Measurements from ENCODE around the gene PARP4.
"Not testable (repeated sequence)": the region's sequence is repeated elsewhere in the genome, so short reads cannot be mapped to it uniquely, and the experiment has no call there.

The PARP4 gene

DNA sequence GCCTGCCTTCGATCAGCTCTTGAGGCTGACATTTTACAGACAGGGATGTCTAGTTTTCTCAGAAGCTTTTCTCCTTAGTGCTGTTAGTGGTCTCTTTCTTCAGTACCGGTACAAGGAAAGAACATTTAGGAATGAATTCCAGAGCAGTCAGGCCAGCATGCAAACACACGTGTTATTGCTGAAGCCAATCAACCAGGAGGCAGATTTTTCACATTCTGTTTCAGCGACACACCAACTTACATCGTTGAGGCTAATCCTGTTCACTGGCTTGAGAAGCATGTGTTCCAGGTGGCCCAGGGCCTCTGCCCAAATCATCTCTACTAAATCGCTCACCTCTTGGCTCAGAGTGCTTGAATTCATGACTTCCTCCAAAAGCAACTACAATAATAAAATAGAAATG is 19.2 kb downstream of the PARP4 start:
- no peak for DNase-seq (ENCODE audit: low spot score)
- H2BK15ac ChIP-seq (ENCODE audit: low read length): no peak overlapping the region
- H3K4me1 ChIP-seq (ENCODE audit: control insufficient read depth in 2 of 2, insufficient read depth in 1 of 2, low read depth in 1 of 2, low read length in 2 of 2): no peaks in the 10 kb centered on the region
- no peak overlapping the region for H2BK120ac ChIP-seq (ENCODE audit: low read depth, low read length)
- no peak overlapping the region for H3K4me3 ChIP-seq (ENCODE audit: low read length in 2 of 2)
- H3K36me3 ChIP-seq (replicated peaks in 1 of 2; ENCODE audit: control insufficient read depth in 2 of 2, insufficient read depth in 2 of 2, low read length in 2 of 2): peaks cover 24 to 91% of the 10 kb centered on the region in 2 donors
- H4K8ac ChIP-seq (ENCODE audit: low read depth, low read length): no peak overlapping the region
- no peak overlapping the region for H3K4ac ChIP-seq (ENCODE audit: low read length)
- H3K18ac ChIP-seq (ENCODE audit: low read length): no peak overlapping the region
- H2AK5ac ChIP-seq (ENCODE audit: low read depth, low read length): no peak overlapping the region
- WGBS, 2 donors (ENCODE audit: extremely low coverage in 2 of 2, insufficient read length in 2 of 2, insufficient replicate concordance in 1 of 2): no CpG with 5 or more reads among the region's 6 CpGs
- H3K4me2 ChIP-seq (ENCODE audit: insufficient read depth, low read length, poor library complexity, severe bottlenecking): no peak overlapping the region
- no peak overlapping the region for H2AFZ ChIP-seq (ENCODE audit: low read length)
- H2BK5ac ChIP-seq (ENCODE audit: low read length): no peak overlapping the region
- H4K91ac ChIP-seq (ENCODE audit: low read depth, low read length, poor library complexity): no peak overlapping the region
- no peak overlapping the region for H3K14ac ChIP-seq (ENCODE audit: low read length)
- no peaks in the 10 kb centered on the region for H3K79me1 ChIP-seq (ENCODE audit: low read depth, low read length)
- no peak overlapping the region for H3K9ac ChIP-seq (ENCODE audit: low read depth, low read length, poor library complexity)
- no peak overlapping the region for H2BK12ac ChIP-seq (ENCODE audit: low read length)
- no peak overlapping the region for H3K23ac ChIP-seq (ENCODE audit: low read depth, low read length, poor library complexity)
- no peaks in the 10 kb centered on the region for H3K9me3 ChIP-seq (replicated peaks in 1 of 2; ENCODE audit: control insufficient read depth in 2 of 2, insufficient read depth in 1 of 2, low read depth in 1 of 2, low read length in 2 of 2)
- no peaks in the 10 kb centered on the region for H3K27me3 ChIP-seq (ENCODE audit: control insufficient read depth in 3 of 3, insufficient read depth in 3 of 3, low read depth in 1 of 3, low read length in 3 of 3)
- no peak overlapping the region for H3K27ac ChIP-seq (replicated peaks; ENCODE audit: low read length)

DNA sequence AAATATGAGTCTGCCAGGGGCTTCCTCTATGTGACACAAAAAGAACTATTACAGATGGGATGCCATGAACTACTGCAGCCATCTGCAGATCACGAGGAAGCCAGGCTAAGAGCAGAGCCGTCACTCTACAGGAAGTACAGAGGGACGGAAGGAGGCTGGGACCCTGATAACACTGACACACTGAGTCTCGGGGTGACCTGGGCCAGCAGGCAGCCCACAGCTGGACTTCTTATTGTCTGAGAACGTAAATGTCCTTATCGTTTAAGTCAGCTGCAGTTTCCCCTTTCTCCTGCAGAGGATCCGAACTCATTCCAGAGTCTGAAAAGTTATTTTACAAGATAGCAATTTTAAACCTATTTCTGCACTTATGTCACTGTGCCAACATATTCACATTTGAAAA is 20.7 kb downstream of the PARP4 start:
- no peak overlapping the region for H2AFZ ChIP-seq (ENCODE audit: low read length)
- no peak overlapping the region for H2BK120ac ChIP-seq (ENCODE audit: low read depth, low read length)
- H3K23ac ChIP-seq (ENCODE audit: low read depth, low read length, poor library complexity): no peak overlapping the region
- H3K9ac ChIP-seq (ENCODE audit: low read depth, low read length, poor library complexity): no peak overlapping the region
- H2AK5ac ChIP-seq (ENCODE audit: low read depth, low read length): no peak overlapping the region
- H3K4me2 ChIP-seq (ENCODE audit: insufficient read depth, low read length, poor library complexity, severe bottlenecking): no peak overlapping the region
- H4K91ac ChIP-seq (ENCODE audit: low read depth, low read length, poor library complexity): no peak overlapping the region
- no peak overlapping the region for H3K4ac ChIP-seq (ENCODE audit: low read length)
- no peak for DNase-seq (ENCODE audit: low spot score)
- no peaks in the 10 kb centered on the region for H3K9me3 ChIP-seq (replicated peaks in 1 of 2; ENCODE audit: control insufficient read depth in 2 of 2, insufficient read depth in 1 of 2, low read depth in 1 of 2, low read length in 2 of 2)
- no peak overlapping the region for H3K27ac ChIP-seq (replicated peaks; ENCODE audit: low read length)
- no peak overlapping the region for H2BK15ac ChIP-seq (ENCODE audit: low read length)
- H2BK5ac ChIP-seq (ENCODE audit: low read length): no peak overlapping the region
- whole genome bisulfite sequencing, 2 donors (ENCODE audit: extremely low coverage in 2 of 2, insufficient read length in 2 of 2, insufficient replicate concordance in 1 of 2): no CpG with 5 or more reads among the region's 7 CpGs
- no peak overlapping the region for H3K14ac ChIP-seq (ENCODE audit: low read length)
- no peak overlapping the region for H4K8ac ChIP-seq (ENCODE audit: low read depth, low read length)
- H3K79me1 ChIP-seq (ENCODE audit: low read depth, low read length): no peaks in the 10 kb centered on the region
- H2BK12ac ChIP-seq (ENCODE audit: low read length): no peak overlapping the region
- no peak overlapping the region for H3K18ac ChIP-seq (ENCODE audit: low read length)
- no peaks in the 10 kb centered on the region for H3K27me3 ChIP-seq (ENCODE audit: control insufficient read depth in 3 of 3, insufficient read depth in 3 of 3, low read depth in 1 of 3, low read length in 3 of 3)
- peaks cover 15 to 76% of the 10 kb centered on the region in 2 donors for H3K36me3 ChIP-seq (replicated peaks in 1 of 2; ENCODE audit: control insufficient read depth in 2 of 2, insufficient read depth in 2 of 2, low read length in 2 of 2)
- no peaks in the 10 kb centered on the region for H3K4me1 ChIP-seq (ENCODE audit: control insufficient read depth in 2 of 2, insufficient read depth in 1 of 2, low read depth in 1 of 2, low read length in 2 of 2)
- H3K4me3 ChIP-seq (ENCODE audit: low read length in 2 of 2): no peak overlapping the region

DNA sequence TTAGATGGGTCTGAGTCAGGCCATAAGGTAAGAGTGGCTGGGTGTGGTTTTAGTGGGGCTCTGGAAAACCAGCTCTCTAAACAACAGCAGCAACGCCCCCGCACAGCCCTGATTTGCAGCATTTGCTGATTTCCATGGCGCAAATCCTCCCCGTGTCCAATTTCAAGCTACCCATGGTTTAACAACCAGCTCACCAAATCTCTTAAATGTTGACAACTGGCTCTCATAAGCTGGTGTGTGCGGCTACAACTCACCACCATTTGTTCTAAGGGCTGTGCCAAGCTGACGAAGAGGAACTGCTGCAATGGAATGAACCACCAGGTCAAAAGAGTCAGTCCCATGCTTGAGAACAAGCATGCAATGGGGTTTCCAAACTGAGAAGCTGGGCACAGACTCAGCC is 22.9 kb downstream of the PARP4 start:
- H3K27me3 ChIP-seq (ENCODE audit: control insufficient read depth in 3 of 3, insufficient read depth in 3 of 3, low read depth in 1 of 3, low read length in 3 of 3): no peaks in the 10 kb centered on the region
- no peak overlapping the region for H3K23ac ChIP-seq (ENCODE audit: low read depth, low read length, poor library complexity)
- H3K18ac ChIP-seq (ENCODE audit: low read length): no peak overlapping the region
- H2BK15ac ChIP-seq (ENCODE audit: low read length): no peak overlapping the region
- H2AFZ ChIP-seq (ENCODE audit: low read length): no peak overlapping the region
- no peak overlapping the region for H2AK5ac ChIP-seq (ENCODE audit: low read depth, low read length)
- H3K4me3 ChIP-seq (ENCODE audit: low read length in 2 of 2): peak overlapping the region in 1 of 2 donors; percentile 58
- H3K4ac ChIP-seq (ENCODE audit: low read length): no peak overlapping the region
- no peaks in the 10 kb centered on the region for H3K9me3 ChIP-seq (replicated peaks in 1 of 2; ENCODE audit: control insufficient read depth in 2 of 2, insufficient read depth in 1 of 2, low read depth in 1 of 2, low read length in 2 of 2)
- H3K79me1 ChIP-seq (ENCODE audit: low read depth, low read length): no peaks in the 10 kb centered on the region
- no peak for DNase-seq (ENCODE audit: low spot score)
- H4K91ac ChIP-seq (ENCODE audit: low read depth, low read length, poor library complexity): no peak overlapping the region
- H3K27ac ChIP-seq (replicated peaks; ENCODE audit: low read length): no peak overlapping the region
- no peak overlapping the region for H3K4me2 ChIP-seq (ENCODE audit: insufficient read depth, low read length, poor library complexity, severe bottlenecking)
- H2BK120ac ChIP-seq (ENCODE audit: low read depth, low read length): no peak overlapping the region
- H3K4me1 ChIP-seq (ENCODE audit: control insufficient read depth in 2 of 2, insufficient read depth in 1 of 2, low read depth in 1 of 2, low read length in 2 of 2): no peaks in the 10 kb centered on the region
- no CpG with 5 or more reads among the region's 6 CpGs for WGBS, 2 donors (ENCODE audit: extremely low coverage in 2 of 2, insufficient read length in 2 of 2, insufficient replicate concordance in 1 of 2)
- no peak overlapping the region for H3K14ac ChIP-seq (ENCODE audit: low read length)
- no peak overlapping the region for H2BK5ac ChIP-seq (ENCODE audit: low read length)
- no peak overlapping the region for H3K9ac ChIP-seq (ENCODE audit: low read depth, low read length, poor library complexity)
- peaks cover 13 to 78% of the 10 kb centered on the region in 2 donors for H3K36me3 ChIP-seq (replicated peaks in 1 of 2; ENCODE audit: control insufficient read depth in 2 of 2, insufficient read depth in 2 of 2, low read length in 2 of 2)
- H4K8ac ChIP-seq (ENCODE audit: low read depth, low read length): no peak overlapping the region
- H2BK12ac ChIP-seq (ENCODE audit: low read length): no peak overlapping the region

DNA sequence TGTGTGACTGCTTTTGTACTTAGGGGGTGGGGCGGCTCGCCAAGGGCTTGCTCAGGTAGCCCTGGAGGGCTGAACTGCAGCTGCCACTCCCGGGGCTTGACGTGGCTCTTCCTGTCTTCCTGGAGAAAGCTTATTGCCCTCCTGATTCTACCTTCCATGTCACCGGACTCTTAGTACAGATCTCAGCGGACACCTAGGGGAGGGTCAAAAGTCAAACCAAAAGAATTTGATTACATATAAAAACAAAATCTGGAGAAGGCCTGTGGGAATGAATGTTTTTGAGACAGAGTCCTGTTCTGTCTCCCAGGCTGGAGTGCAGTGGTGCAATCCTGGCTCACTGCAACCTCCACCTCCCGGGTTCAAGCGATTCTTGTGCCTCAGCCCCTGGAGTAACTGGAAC is 24.5 kb downstream of the PARP4 start:
- H2BK120ac ChIP-seq (ENCODE audit: low read depth, low read length); H4K91ac ChIP-seq (ENCODE audit: low read depth, low read length, poor library complexity); H2AFZ ChIP-seq (ENCODE audit: low read length); H3K18ac ChIP-seq (ENCODE audit: low read length); H2BK12ac ChIP-seq (ENCODE audit: low read length); H2BK15ac ChIP-seq (ENCODE audit: low read length); H3K4ac ChIP-seq (ENCODE audit: low read length); H3K9me3 ChIP-seq (replicated peaks in 1 of 2; ENCODE audit: control insufficient read depth in 2 of 2, insufficient read depth in 1 of 2, low read depth in 1 of 2, low read length in 2 of 2); DNase-seq (ENCODE audit: low spot score); H3K23ac ChIP-seq (ENCODE audit: low read depth, low read length, poor library complexity); H3K4me1 ChIP-seq (ENCODE audit: control insufficient read depth in 2 of 2, insufficient read depth in 1 of 2, low read depth in 1 of 2, low read length in 2 of 2); H3K4me3 ChIP-seq (ENCODE audit: low read length in 2 of 2); H3K9ac ChIP-seq (ENCODE audit: low read depth, low read length, poor library complexity); H2AK5ac ChIP-seq (ENCODE audit: low read depth, low read length); H3K14ac ChIP-seq (ENCODE audit: low read length); H3K79me1 ChIP-seq (ENCODE audit: low read depth, low read length); H3K27ac ChIP-seq (replicated peaks; ENCODE audit: low read length); H3K4me2 ChIP-seq (ENCODE audit: insufficient read depth, low read length, poor library complexity, severe bottlenecking); H2BK5ac ChIP-seq (ENCODE audit: low read length); H3K27me3 ChIP-seq (ENCODE audit: control insufficient read depth in 3 of 3, insufficient read depth in 3 of 3, low read depth in 1 of 3, low read length in 3 of 3); H4K8ac ChIP-seq (ENCODE audit: low read depth, low read length): not testable (repeated sequence)
- H3K36me3 ChIP-seq (replicated peaks in 1 of 2; ENCODE audit: control insufficient read depth in 2 of 2, insufficient read depth in 2 of 2, low read length in 2 of 2): peaks cover 11 to 76% of the 10 kb centered on the region in 2 donors
- no CpG with 5 or more reads among the region's 8 CpGs for WGBS, 2 donors (ENCODE audit: extremely low coverage in 2 of 2, insufficient read length in 2 of 2, insufficient replicate concordance in 1 of 2)

Measured in neuronal stem cell (in vitro differentiated cells).